ENCODE measurements around the gene NOL4L. TPM values are rescaled to one million over a fixed set of nuclear protein-coding genes. Genes with fewer than 3 reads are reported as not detected.
"Not testable (repeated sequence)": the region's sequence is repeated elsewhere in the genome, so short reads cannot be mapped to it uniquely, and the experiment has no call there.

NOL4L gene
- polyA plus RNA-seq, 12 donors: 11.4 to 25.8 (median 15.8) TPM; not detected in 1

GRCh38 chr20:32599783-32600340, 14.7 kb upstream of the NOL4L start:
- no peak for DNase-seq

DNA sequence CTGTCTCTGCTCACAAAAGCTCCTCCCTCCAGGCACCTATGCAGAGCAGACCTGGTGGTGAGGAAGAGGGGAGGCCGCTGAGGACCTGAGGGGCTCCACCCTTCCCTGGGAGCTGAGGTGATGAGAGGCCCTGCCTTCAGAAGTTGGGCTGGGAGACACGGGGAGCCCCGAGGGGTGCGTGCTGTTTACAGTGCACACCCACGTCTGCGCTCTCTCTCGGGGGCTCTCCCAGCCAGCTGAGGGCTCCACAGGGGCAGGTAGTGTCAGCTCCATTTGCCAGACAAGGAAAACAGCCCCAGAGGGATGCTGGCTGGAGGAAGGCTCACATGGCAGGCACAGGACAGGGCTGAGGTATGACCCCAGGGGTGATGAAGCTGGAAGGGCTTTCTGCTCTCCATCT, 13.5 kb upstream of the NOL4L start:
- DNase-seq: no peak

DNA sequence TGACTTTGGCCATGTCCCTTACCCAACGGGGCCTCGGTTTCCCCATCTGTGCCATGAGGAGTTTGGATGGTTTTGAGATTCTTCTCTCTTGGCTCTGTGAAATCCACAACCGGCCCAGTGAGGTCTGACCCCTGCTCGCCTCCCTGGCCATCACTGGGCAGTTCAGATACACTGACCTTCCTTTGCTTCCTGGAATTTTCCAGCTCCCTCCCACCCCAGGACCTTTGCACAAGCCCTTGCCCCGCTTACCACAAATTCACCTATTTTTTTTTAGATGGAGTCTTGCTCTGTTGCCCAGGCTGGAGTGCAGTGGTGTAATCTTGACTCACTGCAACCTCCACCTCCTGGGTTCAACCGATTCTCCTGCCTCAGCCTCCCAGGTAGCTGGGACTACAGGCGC, 12.6 kb upstream of the NOL4L start:
- DNase-seq: no peak

DNA sequence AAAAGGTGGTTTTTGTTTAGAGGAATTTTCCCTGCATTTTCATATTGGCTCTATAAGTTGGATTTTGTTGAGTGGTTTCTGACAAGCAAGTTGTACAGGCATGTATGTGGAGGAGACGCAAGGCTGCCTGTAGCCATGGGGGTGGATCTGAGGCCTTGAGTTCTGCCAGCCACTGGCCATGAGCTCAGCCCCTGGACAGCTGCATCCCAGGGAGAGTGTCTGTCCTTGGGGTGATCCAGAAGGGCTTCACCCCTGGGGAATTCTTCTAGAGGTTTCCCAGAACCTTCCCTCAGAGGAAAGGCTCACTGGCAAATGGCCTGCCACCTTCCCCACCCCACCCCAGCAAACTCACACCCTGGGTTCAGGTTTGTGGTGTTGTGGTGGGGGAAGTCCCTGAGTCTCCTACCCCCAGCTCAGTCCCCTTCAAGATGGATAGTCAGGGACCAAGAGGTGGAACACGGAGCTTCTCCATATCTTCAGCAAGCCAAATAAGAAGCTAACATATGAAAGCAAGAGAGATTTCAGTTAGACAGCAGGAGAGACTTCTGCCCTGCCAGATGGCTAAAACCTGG, 11.6 kb upstream of the NOL4L start:
- DNase-seq: no peak

DNA sequence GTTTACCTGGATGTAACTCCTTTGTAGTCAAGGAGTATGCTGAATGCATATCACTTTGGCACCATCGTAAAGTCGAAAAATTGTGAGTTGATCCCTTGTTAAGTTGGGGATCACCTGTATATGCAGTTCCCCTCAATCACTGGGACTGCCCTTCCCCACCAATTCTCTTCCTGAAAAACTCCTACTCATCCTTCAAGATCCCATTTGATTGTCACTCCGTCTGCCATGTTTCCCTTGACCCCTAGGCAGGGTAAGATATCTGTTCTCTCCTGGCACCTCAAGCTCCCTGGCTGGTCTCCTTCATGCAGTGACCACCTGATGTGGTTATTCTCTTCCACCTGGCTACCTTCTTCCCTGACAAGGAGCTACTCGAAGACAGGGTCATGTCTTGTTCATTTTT, 10.0 kb upstream of the NOL4L start:
- DNase-seq: no peak

GRCh38 chr20:32594669-32595068, 9.5 kb upstream of the NOL4L start:
- DNase-seq: not testable (repeated sequence)

- no peak for DNase-seq
Observed at GRCh38 chr20:32594204-32594603, 9.1 kb upstream of the NOL4L start.

DNA sequence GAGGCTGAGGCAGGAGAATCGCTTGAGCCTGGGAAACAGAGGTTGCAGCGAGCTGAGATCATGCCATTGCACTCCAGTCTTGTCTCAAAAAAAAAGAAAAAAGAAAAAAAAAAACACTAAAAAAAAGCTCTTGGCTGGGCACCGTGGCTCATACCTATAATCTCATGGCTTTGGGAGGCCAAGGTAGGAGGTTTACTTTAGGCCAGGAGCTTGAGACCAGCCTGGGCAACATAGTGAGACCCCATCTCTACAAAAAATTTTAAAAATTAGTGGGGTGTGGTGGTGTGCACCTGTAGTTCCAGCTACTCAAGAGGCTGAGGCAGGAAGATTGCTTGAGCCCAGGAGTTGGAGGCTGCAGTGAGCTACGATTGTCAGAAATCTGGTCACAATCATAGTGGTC, 7.5 kb upstream of the NOL4L start:
- not testable (repeated sequence) for DNase-seq

GRCh38 chr20:32592022-32592421, 6.9 kb upstream of the NOL4L start:
- DNase-seq: no peak

DNA sequence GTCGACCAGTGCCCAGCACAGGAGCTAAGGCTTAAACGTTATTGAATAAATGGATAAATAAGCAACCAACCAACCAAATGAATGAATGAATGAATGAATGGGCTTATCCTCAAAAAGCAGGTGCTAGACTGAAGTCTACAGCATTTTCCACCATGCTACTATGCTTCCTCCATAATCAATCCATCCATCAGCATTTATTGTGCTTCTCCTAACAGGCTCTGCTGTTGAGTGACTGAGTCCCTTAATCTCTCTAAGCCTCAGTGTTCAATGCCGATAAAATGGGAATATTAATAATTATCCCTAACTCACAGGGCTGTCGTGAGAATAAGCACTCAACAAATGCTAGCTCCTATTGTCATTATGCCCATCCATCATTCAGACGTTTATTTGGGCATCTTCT, 4.6 kb upstream of the NOL4L start:
- no peak for DNase-seq

DNA sequence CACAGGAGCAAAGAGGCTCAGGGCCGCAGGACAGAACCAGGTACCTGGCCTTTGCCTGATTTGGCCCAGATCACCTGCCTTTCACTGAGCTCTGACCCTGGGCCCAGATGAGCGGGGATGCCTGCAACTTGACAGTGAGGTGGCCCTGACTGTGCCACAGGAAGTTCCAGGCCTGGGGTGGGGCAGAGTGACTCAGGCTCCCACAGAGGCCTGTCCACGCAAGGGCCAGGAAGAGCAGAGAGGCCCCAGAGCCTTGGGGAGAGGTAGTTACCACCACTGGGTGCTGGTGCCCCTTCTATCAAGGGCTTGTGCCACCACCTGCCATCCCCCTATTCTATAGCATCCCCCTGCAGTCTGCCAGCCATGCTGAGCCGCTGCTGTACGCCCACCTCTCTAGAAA, 4.1 kb upstream of the NOL4L start:
- DNase-seq: no peak

DNA sequence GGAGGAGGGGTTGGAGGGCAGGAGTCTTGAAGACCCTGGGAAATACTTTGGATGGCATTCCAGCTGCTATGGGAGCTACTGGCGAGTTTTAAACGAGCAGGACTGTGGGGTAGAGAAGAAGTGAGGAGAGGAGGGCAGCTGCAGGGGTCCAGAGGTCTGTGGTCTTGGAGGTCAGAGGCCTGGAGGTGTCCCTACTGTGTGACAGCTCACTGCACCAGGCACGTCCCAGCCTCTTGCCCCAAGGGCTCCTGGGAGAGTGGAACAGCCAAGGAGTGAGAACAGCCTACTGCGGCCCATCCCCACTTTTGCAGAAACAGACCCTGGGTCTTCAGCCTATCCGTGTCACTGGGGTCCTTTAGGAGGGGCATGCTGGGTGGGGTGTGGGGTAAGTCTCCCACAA, 2.9 kb upstream of the NOL4L start:
- no peak for DNase-seq

DNA sequence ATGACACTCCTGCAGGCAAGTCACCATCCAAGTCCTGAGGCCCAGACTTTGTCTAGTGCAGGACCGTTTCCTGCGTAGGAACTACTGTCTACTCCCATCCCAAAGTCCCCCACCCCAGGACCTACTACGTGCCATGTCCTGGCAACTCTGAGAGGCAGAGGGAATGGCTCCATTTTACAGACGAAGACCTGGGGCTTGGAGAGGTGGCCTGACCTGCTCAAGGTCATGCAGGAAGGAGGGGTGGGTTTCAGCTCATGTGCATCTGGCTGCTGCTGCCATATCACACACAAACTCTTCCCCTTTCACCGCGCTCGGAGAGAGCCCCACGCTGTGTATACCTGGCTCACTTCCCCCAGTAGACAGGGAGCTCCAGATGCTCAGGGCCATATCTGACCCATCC, 1.2 kb upstream of the NOL4L start:
- DNase-seq: no peak

- no peak for DNase-seq
Observed at GRCh38 chr20:32585586-32586127, 524 bp upstream of the NOL4L start.

DNA sequence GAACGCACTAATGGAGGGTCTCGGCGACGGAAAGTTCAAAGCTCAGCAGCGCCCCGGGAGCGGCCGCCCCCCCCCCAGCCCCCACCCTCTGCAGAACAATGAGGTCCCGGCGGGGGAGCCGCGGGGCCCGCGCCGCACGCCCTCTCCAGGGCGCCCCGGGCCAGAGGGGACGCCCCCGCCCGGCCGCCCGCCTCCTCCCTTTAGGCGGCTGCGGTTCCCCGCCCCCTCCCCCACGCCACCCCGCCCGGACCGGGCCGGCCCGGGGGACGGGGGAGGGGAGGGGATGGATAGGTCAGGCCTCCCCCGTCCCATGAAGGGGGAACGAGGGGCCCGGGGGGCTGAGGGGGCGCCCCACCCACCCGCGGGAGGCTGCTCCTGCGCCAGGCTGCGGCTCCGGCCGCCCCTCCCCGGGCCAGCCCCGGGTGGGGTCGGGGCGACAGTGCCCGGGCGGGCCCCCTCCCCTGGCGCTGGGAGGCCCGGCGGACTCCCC, 1.5 kb downstream of the NOL4L start:
- no peak for DNase-seq

DNA sequence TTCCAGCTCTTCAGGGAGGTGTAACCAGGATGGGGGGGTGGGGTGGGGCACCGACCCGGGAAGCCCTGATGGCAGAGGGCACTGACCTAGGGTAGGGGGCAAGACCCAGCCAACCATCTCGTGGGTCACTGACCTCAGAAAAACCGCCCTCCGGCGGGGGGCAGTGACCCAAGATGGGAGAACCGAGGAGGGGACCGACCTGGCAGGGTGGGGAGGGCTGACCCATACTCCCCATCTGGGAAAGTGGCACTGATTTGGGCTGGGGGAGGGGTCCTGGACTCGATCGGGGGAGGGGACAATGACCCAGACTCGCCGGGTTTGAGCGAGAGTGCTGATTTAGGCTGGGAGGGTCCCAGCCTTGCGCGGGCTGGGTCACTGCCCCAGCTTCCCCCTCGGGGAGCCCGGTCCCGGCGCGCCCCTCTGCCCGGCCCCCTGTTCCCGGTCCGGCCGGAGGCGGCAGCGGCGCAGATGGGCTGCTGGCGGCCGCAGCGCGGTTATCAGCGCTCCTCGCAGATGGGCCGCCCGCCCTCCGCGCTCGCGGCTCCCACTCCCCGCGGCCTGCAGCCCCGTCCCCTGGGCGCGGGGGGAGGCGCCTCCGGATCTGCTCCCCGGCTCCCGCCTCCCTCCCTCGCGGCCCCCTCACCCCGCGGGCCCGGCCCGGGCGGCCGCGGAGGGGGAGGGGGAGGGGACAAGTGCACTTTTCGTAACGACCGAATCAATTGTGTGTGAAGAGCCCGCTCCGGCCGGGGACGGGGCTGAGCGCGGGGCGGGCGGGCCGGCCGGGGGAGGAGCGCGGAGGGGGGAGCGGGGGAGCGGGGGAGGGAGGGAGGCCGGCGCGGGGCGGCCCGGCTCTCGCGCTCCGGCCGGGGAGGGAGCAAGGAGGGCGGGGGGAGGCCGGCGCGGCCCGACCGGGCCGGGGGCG, 2.2 kb downstream of the NOL4L start:
- DNase-seq: no peak

GRCh38 chr20:32581839-32582658, 3.1 kb downstream of the NOL4L start:
- no peak for DNase-seq

- DNase-seq: no peak
Observed at GRCh38 chr20:32580970-32581838, 3.9 kb downstream of the NOL4L start.

- no peak for DNase-seq
Observed at GRCh38 chr20:32580219-32580969, 4.7 kb downstream of the NOL4L start.

GRCh38 chr20:32578840-32579390, 6.2 kb downstream of the NOL4L start:
- no peak for DNase-seq
